Erythroblast (primary cell): ENCODE results near the gene VEGFD.

Experiments used
- DNase-seq, 2 experiments: peaks; one replicate each; lab custom pipeline; 2025; lab: John Stamatoyannopoulos, UW
- GATA1 ChIP-seq: IDR thresholded peaks from 2 replicates; pipeline ENCODE4 v1.6.1; 2011; ENCODE audit warnings: low read depth, mild to moderate bottlenecking, control low read depth, low read length, moderate library complexity
- POLR2A ChIP-seq: IDR thresholded peaks from 2 replicates; pipeline ENCODE4 v1.6.1; 2011; ENCODE audit warnings: mild to moderate bottlenecking, low read length

The VEGFD gene

GRCh38 chrX:15344106-15344505, 40.1 kb downstream of the VEGFD start:
- DNase-seq = no peak

GRCh38 chrX:15343075-15343476, 41.1 kb downstream of the VEGFD start:
- no peak for TF ChIP-seq POLR2A
- no peak for TF ChIP-seq GATA1
- no peak for DNase-seq

More at GRCh38 chrX:15344106-15344505, 40.1 kb downstream of the VEGFD start:
- TF ChIP-seq GATA1 (no peak), POLR2A (no peak)

GRCh38 chrX:15340867-15341266, 43.3 kb downstream of the VEGFD start:
- TF ChIP-seq POLR2A = no peak
- TF ChIP-seq GATA1 = no peak
- no peak for DNase-seq

- no peak for TF ChIP-seq POLR2A
- no peak for TF ChIP-seq GATA1
- peak; percentile 49 to 74 for DNase-seq
Observed at GRCh38 chrX:15336023-15336413, 48.2 kb downstream of the VEGFD start.

- DNase-seq = peak; percentile 96 to 97
- TF ChIP-seq GATA1 (no peak), POLR2A (peak; percentile 91)
Observed at GRCh38 chrX:15335135-15336022, 48.8 kb downstream of the VEGFD start, which contains the start of gene PIGA. TSS of gene PIGA (minus strand) at chrX:15335523. CDS start at chrX:15331930, 3,593 bp downstream.

GRCh38 chrX:15334561-15334960, 49.7 kb downstream of the VEGFD start:
- peak; percentile 32 to 74 for DNase-seq

GRCh38 chrX:15328821-15329220, 55.4 kb downstream of the VEGFD start:
- no peak for DNase-seq
- no peak for TF ChIP-seq GATA1
- no peak for TF ChIP-seq POLR2A

More at GRCh38 chrX:15334561-15334960, 49.7 kb downstream of the VEGFD start:
- TF ChIP-seq GATA1 (no peak), POLR2A (no peak)

GRCh38 chrX:15328131-15328530, 56.1 kb downstream of the VEGFD start:
- DNase-seq = no peak

GRCh38 chrX:15322472-15322871, 61.7 kb downstream of the VEGFD start:
- TF ChIP-seq GATA1 (no peak), POLR2A (no peak)
- no peak for DNase-seq

More at GRCh38 chrX:15328131-15328530, 56.1 kb downstream of the VEGFD start:
- TF ChIP-seq GATA1 = no peak
- no peak for TF ChIP-seq POLR2A

- no peak for DNase-seq
- no peak for TF ChIP-seq GATA1
- no peak for TF ChIP-seq POLR2A
Observed at GRCh38 chrX:15322072-15322471, 62.1 kb downstream of the VEGFD start.

- TF ChIP-seq GATA1 = no peak
- TF ChIP-seq POLR2A = no peak
- DNase-seq = no peak
Observed at GRCh38 chrX:15321447-15321846, 62.8 kb downstream of the VEGFD start.

- no peak for DNase-seq
- TF ChIP-seq GATA1 = no peak
- no peak for TF ChIP-seq POLR2A
Observed at GRCh38 chrX:15320297-15320696, 63.9 kb downstream of the VEGFD start.

GRCh38 chrX:15319075-15319474, 65.1 kb downstream of the VEGFD start:
- TF ChIP-seq GATA1 = no peak
- TF ChIP-seq POLR2A = no peak
- no peak for DNase-seq

GRCh38 chrX:15315509-15315908, 68.7 kb downstream of the VEGFD start, which contains the start of gene ASB11:
TSS of gene ASB11 (minus strand) at chrX:15315640. CDS start at chrX:15315605, 35 bp downstream.
- TF ChIP-seq POLR2A (no peak), GATA1 (no peak)
- DNase-seq = no peak
